A673 (cell line): ENCODE measurements around the gene FBXO15.

Source experiments
- CTCF ChIP-seq: fragments of 300-800, 200-600 bp; sonication (generic); conservative IDR thresholded peaks from 2 replicates; pipeline ENCODE4 v1.5.1; 2017; ENCODE audit warnings: low read depth, mild to moderate bottlenecking, antibody characterized with exemption, low read length, moderate library complexity, mixed read lengths
- EZH2 ChIP-seq: fragments of 200-600 bp; sonication (generic); IDR thresholded peaks from 2 replicates; pipeline ENCODE4 v1.6.1; 2017; ENCODE audit warnings: borderline replicate concordance, low read depth, mild to moderate bottlenecking, mixed read lengths, antibody characterized with exemption, low read length; ENCODE audit not compliant: poor library complexity, severe bottlenecking

- TF ChIP-seq CTCF (no peak), EZH2 (no peak)
Measured at GRCh38 chr18:74068296-74068695, 79.3 kb downstream of the FBXO15 start.
